ENCODE data around the gene ESPN.
A peak's percentile ranks its signal among the peaks of the same experiment; 100 is the strongest.
"Not testable (repeated sequence)": the region's sequence is repeated elsewhere in the genome, so short reads cannot be mapped to it uniquely, and the experiment has no call there.

ESPN gene

DNA sequence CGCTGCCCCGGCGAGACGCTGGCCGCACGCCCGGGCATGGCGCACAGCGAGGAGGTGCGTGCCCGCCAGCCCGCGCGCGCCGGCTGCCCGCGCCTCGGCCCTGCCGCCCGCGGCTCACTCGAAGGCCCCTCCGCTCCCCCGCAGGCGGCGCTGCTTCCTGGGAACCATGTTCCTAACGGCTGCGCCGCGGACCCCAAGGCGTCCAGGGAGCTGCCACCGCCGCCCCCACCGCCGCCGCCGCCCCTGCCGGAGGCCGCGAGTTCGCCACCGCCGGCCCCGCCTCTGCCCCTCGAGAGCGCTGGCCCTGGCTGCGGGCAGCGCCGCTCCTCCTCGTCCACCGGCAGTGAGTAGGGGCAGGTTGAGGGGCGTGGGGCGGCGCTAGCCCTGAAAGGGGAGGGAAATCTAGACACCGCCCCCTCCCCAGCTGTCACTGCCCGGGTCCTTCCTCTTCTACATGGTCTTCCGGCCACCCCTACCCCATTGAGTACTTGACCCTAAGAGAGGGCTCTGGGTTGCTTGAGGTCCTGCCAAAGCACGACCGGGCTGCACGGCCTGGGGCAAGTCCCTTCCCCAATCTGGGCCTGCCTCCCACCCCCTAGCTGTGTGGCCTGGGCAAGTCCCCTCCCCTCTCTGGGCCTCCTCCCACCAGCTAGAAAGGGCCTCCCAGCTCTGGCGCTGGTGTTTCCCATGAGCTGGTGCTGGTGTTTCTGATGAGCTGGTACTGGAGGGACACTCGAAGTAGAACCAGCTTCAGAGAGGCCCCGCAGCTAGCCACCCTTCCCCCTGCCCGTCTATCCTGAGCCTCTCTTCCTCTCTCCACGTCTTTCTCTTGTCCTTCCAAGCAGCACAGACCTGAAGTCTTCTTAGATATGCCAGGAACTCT lies 24.4 kb downstream of the ESPN start:
- DNase-seq, result peak in 1 of 2 experiments; percentile 68

DNA sequence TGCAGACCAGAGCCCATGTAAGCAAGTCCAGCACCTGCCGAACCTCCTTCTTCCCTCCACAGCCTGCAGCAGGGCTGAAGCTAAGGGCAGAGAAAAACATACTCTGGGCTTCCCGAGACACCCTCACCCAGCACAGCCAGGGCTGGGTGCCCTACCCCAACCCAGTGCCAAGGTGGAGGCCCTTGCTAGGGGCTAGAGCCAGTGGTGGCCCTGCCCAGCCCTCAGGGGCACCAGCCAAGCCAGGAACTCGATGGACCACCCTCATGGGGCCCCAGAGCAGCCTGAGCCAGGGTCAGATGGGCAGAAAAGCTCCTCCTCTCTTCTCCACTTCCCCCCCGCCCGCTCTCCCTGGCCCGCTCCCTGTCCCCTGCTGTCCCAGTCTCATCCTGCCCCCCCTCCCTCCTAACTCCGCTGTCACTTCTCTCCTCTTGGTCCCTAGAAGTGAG lies 25.5 kb downstream of the ESPN start:
- DNase-seq, result no peak

DNA sequence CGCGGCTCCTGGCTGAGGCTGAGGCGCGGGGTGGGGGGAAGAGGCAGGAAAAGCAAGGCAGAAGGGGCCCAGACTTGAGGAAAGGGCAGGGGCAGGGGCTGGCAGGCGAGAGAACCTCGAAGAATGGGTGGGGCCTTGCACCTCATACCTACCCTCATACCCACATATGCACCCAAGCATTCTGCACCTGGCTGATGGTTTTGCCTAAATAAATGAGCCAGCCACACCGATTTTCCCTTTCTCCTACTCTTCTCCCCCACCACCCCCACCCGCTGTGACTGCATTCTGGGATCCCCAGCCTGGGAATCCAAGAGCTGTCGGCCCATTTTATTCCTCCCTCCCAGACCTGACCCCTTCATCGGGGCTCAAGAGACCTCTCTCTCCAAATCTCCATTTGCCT lies 25.9 kb downstream of the ESPN start:
- DNase-seq, result not testable (repeated sequence)

DNA sequence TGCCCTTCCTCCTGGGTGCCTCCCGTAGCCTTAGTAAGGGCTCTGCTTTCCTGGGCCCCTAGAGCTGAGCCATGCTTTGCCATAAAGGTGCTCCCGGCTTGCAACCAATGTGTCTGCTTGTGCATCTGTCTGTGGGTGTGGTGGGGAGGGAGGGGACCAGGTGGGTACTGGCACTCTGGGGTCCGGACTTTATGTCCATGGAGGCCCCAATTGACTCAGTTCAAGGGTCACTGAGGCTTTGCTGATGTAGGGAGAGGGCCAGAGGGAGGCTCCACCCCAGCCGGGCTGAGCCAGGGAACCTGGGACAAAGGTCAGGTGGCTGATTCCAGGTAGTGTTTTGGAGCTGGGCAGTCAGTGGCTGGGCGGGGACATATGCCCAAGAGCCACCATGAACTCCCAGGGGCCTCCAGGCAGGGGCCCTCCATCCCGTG lies 26.4 kb downstream of the ESPN start:
- no peak for DNase-seq

DNA sequence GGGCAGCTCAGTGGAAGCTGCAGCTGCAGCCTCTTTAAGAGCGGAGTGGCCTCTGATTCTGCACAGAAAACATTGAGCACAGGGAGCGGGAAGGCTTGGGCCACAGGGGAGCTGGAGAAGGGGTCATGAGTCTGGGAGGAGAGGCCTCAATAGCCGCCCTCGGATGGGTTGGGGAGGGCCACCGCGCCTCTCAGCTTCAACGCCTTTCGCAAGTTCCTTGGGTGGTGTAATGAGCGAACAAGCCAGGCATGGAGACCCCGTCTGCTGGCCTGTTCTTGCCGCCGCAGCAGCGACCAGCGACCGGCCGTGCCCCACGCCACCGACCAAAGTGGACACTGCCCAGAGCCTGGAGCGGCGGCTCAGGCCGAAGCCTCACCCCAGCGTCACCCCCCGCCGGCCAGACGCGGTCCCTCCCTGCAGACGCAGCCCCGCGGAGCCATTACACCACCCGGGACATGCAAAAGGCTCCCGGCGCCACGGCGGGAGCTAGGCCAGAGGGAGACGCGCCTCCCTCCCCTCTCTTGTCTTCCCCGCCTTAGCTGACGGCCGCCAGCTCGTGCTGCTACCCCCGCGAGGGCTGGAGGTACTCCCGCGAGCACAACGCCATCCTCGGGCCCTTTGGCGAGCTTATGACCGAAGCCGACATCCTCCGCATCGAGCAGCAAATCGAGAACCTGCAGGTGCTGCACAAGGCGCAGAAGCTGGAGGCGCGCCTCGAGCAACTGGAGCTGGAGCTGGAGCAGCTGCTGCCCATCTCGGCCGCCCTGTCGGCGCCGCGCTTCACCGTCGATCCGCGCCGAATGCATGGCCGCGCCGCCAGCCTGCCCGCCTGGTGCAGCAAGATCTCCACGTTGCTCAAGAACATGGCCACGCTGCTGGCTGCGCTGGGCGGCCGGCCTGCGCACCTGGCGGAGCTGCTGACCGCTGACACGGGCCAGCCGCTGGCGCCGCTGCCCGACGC lies 29.6 kb downstream of the ESPN start:
- DNase-seq, result not testable (repeated sequence)

DNA sequence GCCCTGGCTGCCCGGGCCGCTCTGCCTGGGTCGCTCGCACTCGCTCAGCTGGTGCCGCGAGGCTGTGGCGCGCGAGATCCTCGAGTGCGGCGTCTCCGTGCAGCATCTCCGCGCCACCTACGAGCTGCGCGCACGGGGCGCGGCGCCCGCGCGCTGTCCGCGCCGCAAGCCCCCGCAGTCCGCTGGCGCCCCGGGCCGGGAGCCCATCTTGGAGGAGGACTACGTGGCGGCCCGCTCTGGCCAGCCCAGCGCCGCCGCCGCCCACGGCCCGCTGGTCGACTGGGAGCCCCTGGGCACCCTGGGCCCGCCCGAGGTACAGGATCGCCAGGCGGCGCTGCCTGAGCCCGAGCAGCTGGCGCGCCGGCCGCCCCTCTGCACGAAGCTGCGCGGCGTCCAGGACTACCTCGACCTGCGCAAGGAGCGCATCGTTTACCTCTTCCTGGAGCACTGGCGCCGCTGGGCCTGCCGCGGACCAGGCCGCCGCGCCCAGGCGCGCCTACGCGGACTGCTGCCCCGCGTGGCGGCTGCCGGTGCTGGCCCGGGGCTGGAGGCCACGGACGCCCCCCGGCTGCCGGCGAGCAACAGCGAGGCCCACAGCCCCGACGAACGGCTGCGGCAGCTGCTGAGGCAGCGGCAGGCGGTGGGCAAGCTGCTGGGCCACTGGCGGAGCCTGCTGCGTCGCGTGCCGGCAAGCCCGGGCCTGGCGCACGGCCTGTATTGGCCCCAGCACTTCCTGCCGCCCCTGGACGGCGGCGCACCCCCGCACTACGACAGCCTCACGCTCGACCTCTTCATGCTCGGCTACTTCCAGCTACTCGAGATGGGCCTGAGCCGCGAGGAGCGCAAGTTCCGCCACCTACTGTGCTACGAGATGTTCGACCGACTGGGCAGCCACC lies 30.5 kb downstream of the ESPN start:
- DNase-seq, result no peak

DNA sequence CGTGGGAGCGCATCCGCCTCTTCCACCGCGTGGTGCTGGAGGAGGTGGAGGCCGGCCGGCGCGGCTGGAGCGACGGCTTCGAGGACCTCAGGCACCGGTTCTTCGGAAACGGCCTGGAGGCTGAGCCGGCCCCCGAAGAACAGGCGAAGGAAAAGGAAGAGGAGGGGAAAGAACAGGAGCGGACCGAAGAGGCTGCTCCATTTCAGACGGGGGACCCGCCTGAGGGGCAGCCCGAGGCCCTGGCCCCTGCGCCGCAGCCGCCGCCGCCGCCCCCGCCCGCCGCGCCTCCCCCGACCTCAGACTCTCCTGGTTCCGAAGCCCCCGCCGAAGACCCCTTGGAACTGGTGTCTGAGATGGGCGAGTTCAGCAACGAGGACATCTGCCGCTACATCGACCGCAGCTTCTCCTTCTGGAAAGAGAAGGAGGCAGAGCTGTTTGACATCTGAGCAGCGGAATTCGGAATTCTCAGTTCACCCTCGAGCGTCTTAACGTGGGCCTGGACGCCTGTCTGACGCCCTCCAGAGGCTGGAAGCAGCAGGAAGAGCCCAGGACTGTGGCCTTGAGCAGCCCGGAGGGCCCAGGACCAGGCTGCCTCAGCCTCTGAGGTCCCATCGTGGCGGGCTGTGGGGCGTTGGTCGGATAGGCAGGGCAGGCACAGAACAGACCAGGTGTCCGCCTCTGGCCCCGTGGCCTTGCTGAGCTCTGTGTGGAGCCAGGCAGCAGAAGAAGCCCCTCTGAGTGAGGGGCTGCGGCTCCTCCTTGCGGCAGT lies 31.4 kb downstream of the ESPN start:
- not testable (repeated sequence) for DNase-seq

DNA sequence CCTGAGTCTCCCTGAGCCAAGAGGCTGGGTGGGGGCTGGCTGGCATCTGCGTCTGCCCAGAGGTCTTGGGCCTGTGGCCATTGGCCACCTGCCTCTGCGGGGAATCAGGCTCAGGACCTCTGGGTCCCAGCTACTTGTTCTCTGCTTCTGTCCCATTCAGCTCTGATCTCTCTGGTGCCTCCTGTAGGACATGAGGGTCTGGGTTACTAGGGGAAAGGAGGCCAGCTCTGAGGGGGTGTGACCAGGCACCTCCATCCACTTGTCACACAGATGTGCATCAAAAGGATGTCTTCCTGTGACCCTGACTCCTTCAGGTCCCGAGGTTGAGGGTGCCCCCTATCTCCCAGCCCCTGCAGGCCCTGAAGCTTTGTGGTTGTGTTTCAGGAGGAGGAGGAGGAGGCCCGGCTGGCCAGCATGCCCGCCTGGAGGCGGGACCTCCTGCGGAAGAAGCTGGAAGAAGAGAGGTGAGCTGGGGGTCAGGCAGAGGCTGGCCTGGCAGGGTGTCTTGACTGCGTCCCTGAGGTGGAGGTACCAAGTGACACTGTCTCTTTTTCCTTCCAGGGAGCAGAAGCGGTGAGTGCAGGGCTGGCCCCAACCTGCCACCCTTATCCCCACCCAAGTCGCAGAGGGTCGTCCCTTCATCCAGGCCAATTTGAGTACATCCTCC lies 32.4 kb downstream of the ESPN start:
- no peak for DNase-seq

DNA sequence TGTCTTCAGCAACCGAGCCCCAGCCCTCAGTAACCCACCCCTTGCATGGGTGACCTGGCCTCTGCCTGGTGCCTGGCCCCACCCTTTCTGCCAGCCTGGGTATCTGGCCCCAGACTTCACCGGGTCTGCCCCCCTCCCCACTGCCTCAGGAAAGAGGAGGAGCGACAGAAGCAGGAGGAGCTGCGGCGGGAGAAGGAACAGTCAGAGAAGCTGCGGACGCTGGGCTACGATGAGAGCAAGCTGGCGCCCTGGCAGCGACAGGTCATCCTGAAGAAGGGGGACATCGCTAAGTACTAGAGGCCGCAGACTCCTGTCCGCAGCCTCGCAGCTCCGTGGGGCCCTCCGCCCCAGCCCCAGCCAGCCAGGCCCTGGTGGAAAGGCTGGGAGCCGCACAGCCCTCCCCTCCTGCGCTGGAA lies 35.3 kb downstream of the ESPN start:
- DNase-seq, result no peak

DNA sequence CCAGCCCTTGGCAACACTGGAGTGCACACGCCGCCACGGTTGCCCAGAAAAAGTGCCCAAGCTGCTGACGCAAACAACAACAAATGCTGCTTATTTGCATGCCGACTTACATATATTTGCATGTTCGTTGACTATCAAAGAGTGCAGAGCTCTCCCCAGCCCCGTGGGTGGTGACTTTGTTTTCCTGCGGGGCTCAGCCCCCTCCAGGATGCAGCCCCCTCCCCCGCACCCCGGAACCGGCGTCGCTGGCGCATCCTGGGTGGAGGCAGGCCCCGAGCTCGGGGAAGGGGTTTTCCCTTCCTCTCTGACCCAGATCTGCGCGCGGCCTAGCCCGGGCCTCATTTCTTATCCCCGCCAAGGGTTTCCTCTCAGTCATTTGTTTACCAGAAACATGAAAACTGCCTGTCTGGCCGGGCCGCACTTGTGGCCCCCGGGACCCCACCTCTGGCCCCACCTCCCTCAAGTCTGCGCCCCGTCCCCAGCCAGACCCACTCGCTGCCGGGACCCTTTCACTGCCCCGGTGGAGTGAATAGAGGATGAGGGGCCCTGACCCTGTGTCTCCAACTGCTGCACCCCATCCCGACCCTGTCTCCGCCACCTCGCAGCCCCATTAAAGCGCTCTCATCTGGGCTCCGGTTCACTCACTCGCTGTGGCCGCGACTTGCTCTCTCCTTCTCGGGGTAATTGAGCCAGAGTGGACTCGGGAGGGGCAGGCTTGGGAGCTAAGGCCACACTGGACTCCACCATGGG lies 35.9 kb downstream of the ESPN start:
- DNase-seq, result no peak

DNA sequence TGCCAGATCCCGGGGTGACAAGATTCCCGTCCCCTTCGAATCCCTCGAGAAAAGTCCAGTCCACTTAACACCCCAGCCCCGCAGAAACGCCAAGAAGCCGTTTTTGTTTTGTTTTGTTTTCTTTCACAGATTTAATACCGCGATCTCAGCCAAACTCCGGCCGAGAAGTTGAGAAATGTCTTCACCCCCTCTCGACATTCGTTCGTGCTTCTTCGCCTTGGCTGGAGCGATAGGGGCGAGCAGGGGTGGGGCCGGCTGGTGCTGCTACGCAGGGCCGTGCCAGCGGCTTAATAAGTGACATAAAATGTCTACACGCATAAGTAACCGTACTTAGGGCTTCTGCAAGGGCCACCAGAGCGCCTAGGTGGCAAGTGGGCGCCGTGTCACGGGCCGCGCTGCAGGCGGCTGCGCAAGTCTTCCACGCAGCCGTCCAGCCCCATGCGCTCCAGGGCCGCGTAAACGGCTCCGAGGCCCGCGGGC lies 36.5 kb downstream of the ESPN start:
- no peak for DNase-seq

DNA sequence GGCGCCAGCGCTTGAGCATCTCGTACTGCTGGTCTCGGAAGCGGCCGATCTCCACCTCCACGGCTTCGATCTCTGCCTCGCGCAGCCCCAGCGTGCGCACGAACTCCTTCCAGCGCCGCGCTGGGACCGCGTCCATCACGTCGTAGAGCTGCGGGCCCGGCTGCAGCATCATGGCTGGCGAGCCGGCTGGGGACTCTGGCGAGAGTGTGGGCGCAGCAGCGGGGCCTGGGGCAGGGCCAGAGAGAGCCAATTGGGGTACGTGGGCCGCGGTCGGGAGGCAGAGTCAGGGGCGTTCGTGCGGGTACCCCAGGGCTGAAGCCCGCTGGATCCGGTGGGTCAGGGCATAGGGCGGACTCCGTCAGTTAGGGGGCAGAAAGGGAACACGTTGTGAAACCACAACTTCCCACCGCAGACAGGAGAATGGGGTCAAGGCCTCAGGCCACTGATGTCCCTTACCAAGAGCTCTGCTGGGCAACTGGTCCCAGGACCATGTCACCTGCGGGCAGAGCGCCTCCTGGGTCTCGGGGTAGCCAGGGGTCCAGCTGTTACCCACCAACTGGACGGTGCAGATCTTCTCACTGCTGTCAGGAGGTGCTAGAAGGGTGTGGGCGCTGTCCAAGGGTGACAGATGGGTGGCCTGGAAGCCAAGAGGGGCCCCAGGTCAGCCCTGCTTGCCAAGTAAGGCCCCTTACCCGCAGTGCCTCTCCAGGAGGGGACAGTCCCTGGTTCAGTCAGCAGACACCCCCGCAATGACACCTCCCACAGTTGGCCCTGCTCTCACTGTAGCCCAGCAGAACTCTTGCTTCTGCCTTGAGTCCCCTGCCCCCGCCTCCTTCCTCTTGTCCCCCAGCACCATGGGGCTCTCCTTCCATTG lies 37.2 kb downstream of the ESPN start:
- no peak for DNase-seq

DNA sequence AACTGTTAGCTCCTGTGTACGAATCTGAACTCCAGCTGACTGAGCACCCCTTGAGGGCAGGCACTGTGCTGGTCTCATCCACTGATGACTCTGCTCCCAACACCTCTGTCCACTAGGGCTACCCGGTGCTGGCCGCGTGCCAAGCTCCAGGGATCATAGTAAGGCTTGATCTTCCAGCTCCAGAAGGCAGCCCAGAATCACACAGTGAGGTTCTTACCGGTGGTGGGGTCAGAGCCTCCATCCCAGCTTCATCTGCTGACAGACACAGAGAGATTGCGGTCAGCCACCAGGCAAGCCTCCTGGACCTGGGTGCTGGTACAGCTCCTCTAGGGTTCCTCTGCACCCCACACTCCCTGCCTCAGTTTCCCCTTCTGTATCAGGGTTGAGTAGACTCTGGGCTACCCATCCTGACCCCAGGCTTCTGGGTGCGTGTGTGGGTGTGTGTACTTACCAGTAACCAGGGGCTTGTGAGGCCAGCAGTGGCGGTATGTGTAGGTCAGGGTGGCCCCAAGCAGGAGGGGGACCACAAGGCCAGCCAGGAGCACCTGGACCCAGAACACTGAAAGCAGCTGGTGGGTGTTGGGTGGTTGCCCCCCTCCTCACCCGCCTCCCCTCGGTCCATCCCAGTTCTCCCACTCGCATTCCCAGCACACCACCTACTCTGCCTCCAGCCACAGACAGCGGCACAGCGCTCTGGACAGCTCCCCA lies 38.0 kb downstream of the ESPN start:
- DNase-seq, result no peak

DNA sequence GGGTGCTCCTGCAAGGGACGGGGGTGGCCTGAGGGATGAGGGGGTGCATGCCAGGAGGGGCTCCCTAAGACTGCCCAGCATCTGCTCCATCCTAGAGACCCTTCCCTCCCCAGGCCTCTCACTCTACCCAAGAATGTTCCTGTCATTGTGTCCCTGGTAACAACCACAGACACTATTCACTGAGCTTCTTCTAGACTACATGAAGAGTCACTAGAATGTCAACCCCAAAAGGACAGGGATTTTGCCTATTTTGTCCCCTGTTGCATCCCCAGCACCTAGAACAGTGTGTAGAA lies 38.5 kb downstream of the ESPN start:
- DNase-seq, result no peak

DNA sequence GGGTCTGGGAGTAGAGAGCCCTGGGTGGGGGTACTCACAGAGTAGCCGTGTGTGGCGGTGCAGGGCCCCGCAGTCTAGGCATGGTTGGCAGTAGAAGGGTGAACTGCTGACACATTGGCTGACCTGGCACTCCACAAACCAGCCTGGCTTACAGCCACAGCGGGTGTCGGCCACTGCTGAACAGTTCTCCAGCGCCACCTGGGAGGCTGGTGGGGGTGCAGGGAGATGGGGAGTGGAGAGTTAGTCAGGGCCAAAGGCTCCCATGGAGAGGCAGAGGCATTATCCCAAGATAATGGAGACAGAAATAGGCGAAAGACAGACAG lies 39.9 kb downstream of the ESPN start:
- DNase-seq, result peak in 1 of 2 experiments; percentile 32

DNA sequence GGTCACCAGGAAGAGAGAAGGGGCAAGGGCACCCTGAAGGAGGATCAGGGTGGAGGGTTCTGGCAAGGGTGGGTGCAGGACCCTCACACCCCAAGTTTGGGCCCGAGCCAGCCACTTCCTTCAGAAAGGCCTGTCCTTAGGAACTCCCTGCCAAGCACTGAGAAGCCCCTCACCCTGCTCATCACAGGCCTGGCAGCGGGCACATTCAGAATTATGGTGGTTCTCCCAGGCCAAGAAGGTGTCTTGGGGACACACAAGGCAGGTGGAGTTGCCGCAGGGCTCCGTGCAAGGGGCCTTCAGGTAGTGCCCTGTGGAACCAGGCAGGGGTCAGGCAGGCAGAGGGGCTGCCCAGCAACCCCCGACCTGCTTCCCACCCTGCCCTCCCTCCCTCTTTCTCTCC lies 40.3 kb downstream of the ESPN start:
- no peak for DNase-seq

DNA sequence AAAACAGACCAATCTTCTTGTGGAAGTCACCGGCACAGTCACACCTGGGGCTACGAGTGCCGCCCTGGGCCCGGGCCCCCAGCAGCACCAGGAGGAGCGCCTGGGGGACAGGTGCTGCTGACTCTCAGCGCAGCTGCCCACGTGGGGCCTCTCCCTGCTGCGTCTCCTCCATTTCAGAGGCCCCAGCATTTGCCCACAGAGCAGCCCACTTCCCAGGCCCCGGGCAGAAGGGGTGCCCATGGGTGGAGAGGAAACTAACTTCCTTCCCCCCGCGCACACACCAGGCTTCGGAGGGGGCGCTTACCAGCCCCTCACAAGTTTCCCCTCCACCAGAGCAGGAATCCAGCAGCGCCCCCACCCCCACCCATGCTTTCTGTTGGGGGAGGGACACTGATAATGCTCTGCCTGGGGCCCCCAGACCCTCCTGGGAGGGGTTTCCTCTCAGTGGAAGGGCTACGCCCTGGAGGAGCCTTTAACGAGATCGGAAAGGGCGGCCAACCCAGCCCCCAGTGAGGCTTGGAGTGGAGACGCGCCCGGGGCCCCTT lies 41.0 kb downstream of the ESPN start:
- no peak for DNase-seq

DNA sequence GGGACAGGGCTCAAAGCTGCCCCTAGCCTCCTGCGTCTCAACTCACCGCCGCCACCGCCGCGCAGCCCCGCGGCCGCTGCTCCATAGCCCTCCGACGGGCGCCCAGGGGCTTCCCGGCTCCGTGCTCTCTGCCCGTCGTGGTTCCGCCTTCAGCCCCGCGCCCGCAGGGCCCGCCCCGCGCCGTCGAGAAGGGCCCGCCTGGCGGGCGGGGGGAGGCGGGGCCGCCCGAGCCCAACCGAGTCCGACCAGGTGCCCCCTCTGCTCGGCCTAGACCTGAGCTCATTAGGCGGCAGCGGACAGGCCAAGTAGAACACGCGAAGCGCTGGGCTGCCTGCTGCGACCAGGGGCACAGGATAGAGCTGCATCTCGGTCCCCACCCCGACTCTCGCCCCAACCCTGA lies 41.4 kb downstream of the ESPN start, which contains the start of gene TNFRSF25:
Gene TNFRSF25 (minus strand): TSS at position 151 of the 400 bp plus-strand sequence. CDS start 66 bp downstream, at position 85.
- no peak for DNase-seq

Measured in NCI-H446 (cell line).